ENCODE data around the gene POTEJ.
"Not testable (repeated sequence)": the region's sequence is repeated elsewhere in the genome, so short reads cannot be mapped to it uniquely, and the experiment has no call there.

The POTEJ gene

DNA sequence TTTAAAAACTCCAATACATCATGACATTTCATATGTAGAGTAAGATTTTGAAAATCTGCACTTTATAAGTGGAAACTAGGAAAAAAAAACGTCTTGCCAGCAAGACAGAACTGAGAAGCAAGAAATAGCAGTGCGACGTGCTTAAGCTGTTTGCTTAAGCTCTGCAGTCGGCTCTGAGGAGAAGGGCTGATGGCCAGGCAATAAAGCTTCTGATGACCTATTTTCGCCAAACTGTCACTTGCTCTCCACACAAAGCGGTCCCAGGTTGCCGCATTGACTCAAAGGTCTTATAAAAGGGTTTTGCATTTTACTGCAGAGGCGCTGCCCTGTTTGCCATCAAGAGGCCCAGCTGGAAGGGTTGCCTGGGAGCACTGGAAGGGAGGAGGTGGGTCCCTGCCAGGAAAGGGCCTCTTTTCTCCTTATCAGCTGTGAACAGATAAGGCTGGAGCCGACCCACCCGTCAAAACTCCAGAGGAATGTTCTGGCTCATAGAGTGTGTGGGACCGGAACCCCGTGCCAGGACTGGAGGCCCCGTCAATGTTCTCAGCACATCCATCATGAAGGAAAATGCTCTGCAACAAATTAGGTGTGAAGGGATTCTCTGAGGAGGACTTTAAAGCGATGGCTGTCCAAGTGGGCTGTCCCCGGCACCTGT is 9.5 kb upstream of the POTEJ start:
- DNase-seq (ENCODE audit: low spot score): not testable (repeated sequence)

DNA sequence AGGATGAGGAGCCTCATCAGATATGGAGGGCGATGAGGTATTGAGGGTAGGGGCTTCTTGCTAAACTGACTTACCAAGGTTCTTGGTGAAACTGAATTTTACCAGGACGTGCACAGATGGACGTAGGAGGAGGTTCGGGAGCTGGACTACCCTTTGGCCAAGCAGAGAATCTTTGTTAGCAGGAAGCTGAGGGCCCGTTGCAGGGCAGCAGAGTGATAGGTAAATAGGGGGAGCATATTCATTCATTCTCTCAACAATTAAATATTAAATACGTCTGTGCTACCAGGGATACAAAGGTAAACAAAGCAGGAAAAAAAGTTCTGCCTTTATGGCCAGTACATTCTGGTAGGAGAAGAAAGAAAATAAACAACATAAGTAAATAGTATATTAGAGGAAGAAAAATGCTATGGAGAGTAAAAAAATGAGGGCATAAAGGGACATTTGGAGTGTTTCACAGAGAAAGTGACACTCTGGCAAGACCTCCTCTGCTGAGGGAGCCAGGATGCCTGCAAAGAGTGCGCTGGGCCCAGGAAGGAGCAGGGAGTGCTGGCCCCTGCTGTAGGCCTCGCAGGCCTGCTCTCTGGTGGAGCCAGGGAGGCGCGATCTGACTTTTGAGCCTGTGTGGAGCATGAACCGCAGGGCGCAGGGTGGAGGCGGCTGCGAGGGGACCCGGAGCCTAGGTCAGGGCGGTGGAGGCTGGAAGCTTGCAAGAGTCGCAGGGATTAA is 2.8 kb upstream of the POTEJ start:
- not testable (repeated sequence) for DNase-seq (ENCODE audit: low spot score)

DNA sequence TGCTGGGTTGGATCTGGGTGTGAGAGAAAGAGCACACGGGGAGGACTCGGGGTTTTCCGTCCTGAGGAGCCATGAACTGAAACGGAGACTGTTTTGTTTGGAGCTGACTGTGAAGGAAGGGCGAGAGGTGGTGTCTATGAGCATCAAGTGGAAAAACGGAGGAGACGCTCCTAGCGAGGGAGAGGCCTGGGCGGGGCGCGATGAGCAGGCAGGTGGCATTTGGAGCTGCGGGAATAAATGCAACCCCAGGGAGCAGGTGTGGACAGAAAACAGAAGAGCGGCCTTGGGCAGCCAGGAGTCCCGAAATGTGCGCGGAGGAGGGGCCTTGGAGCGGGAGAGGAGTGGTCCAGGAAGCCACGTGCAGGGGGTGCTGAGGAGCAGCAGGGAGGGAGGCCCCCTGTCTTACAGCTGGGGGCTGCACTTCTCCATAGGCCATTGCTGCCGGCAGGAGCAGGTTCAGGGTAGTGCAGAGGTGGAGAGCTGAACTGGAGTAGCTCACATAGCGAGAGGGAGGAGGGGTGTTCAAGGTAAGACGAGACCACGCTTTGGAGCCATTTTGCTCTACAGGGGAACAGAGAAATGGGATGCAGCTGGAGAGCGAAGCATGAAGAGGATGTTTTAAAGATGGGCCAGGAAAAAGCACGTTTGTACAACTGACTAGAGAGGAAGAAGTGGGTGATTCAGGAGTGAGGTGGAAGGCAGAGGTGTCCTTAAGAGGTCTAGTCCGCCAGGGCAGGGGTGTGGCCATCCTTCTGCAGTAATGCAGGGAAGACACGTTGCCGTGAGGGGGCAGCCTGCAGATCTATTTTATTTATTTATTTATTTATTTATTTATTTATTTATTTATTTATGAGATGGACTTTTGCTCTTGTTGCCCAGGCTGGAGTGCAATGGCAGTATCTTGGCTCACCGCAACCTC is 2.0 kb upstream of the POTEJ start:
- not testable (repeated sequence) for DNase-seq (ENCODE audit: low spot score)

DNA sequence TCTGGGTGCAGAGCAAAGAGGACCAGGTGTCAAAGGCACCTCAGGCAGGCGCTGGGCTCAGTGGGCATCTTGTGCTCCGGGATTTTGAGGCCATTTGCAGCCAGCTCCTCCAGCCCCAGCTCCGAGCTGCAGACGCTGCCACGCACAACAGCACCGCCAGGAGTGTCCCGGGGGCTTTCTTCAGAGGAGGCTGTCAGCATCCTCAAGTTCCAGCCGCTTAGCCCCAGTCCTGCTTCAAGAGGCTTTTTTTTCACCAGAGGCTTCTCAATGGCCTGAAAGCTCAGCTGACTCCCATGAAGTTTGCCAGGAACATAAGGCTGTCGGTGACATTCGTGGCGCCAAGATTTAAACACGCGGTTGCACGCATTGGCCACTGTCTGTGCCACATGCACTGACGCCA is 754 bp upstream of the POTEJ start:
- not testable (repeated sequence) for DNase-seq (ENCODE audit: low spot score)

DNA sequence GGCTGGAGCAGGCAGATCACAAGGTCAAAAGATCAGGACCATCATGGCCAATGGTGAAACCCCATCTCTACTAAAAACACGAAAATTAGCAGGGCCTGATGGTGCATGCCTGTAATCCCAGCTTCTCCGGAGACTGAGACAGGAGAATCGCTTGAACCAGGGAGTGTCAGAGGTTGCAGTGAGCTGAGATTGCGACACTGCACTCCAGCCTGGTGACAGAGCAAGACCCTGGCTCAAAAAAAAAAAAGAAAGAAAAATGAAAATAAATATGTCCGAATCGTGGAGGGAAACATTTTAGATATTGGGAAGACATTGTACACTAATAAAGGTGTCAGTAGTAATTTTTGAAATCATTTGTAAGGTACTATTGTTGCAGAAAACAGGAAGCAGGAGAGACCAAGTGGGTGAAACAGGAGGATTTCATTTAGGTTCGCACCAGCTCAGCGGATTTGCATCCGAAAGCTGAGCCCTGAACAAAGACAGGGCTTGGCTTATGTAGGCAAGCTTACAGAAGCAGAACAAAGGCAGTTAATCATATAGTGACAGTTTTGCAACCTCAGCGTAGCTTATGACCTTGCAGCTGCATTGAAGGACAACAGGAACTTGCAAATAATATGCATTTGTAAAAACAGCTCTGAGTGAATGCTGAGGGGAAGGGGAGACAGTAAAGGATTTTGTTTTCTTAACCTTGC is 17.7 kb downstream of the POTEJ start:
- DNase-seq (ENCODE audit: low spot score): peak; percentile 1

DNA sequence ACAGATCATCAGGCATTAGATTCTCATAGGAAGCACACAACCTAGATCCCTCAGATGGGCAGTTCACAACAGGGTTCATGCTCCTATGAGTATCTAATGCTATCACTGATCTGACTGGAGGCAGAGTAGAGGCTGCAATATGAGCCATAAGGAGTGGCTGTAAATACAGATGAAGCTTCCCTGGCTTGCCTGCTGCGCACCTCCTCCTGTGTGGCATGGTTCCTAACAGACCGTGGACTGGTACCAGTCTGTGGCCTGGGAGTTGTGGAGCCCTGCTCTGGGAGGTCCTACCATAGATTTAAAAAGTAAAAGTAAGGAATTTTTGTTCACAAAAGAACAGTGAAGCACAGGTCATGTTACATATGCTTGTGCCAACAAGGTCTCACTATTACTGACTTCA is 27.7 kb downstream of the POTEJ start:
- DNase-seq (ENCODE audit: low spot score): not testable (repeated sequence)

DNA sequence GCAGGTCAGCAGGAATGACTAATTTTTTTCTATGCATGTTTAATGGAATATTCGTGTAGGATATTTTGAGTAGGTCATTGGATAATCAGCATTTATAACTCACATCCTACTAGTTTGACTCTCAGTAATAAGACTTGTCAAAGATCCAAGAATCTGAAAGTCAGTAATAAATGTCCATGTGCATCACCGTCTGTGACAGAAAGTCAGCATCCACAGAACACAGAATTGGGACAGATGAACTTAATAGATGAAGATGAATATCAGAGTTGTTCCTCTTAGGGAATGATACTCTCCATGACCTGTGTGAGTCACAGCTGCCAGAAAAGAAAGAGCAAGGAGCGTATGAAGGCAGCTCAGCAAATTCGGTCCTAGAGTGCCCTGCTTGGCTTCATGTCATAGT is 30.4 kb downstream of the POTEJ start:
- peak; percentile 1 for DNase-seq (ENCODE audit: low spot score)

DNA sequence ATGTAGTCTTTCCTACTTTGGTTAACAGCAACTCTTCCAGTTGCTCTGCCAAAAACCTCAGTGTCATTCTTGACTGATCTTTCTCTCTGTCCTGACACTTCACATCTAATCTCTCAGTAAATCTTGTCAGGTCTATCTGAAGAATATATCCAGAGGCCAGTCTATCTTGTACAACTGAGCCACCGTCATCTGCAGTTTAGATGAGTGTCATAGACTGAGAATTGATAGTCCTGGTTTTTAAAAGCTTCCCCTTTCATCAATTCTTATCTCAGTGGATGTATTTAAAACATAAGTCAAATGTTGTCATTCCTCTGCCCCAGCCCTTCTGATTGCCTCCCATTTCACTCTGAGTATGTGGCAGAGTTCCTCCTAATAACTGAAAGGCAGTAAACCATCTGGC is 38.0 kb downstream of the POTEJ start:
- not testable (repeated sequence) for DNase-seq (ENCODE audit: low spot score)

DNA sequence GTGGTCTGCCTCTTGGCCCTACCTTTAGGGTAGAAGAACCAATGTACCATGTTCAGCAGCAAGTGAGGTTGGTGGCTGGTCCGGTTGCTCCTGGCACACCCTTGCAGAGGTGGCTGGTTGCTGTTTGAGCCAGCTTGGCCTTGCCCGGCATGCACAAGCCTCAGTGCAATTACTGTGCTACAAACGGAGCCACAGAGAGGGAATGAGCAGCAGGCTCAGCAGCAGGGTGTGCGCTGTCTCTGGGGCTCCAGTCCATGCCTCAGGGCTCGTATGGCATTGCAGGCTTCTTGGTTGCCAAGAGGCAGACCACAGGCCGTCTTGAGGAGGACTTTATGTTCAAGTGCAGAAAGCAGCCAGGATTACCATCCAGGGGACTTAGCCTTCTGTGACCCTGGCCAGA is 53.3 kb downstream of the POTEJ start:
- DNase-seq (ENCODE audit: low spot score): not testable (repeated sequence)

DNA sequence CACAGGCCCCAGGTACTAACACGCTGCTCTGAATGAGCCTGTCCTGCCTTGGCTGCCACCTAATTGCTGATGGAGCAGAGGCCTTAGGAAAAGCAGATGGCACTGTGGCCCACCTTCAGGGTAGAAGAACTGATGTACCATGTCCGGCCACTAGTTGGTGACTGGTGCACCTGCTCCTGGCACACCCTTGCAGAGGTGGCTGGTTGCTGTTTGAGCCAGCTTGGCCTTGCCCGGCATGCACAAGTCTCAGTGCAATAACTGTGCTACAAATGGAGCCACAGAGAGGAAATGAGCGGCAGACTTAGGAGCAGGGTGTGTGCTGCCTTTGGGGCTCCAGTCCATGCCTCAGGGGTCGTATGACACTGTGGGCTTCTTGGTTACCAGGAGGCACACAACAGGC is 54.4 kb downstream of the POTEJ start:
- DNase-seq (ENCODE audit: low spot score): not testable (repeated sequence)

DNA sequence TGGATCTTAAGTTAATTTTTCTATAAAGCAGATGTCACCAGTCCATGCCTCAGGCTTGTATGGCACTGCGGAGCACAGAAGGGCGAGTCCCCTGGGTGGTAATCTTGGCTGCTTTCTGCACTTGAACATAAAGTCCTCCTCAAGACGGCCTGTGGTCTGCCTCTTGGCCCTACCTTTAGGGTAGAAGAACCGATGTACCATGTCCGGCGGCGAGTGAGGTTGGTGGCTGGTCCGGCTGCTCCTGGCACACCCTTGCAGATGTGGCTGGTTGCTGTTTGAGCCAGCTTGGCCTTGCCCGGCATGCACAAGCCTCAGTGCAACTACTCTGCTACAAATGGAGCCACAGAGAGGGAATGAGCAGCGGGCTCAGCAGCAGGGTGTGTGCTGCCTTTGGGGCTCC is 56.3 kb downstream of the POTEJ start:
- DNase-seq (ENCODE audit: low spot score): not testable (repeated sequence)

DNA sequence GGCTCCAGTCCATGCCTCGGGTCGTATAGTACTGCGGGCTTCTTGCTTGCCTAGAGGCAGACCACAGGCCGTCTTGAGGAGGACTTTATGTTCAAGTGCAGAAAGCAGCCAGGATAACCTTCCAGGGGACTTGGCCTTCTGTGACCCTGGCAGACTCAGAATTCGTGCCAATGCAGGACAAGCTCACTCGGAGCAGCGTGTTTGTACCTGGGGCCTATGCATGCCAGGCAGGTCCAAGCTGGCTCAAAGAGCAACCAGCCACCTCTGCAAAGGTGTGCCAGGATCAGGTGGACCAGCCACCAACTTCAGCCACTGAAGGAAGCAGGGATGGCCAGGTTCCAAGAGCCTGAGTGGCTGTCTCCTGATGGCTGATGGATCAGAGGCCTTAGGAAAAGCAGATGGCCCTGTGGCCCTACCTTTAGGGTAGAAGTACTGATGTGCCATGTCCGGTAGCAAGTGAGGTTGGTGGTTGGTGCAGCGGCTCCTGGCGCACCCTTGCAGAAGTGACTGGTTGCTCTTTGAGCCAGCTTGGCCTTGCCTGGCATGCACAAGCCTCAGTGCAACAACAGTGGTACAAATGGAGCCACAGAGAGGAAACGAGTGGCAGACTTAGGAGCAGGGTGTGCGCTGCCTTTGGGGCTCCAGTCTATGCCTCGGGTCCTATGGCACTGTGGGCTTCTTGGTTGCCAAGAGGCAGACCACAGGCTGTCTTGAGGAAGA is 58.9 kb downstream of the POTEJ start:
- not testable (repeated sequence) for DNase-seq (ENCODE audit: low spot score)

DNA sequence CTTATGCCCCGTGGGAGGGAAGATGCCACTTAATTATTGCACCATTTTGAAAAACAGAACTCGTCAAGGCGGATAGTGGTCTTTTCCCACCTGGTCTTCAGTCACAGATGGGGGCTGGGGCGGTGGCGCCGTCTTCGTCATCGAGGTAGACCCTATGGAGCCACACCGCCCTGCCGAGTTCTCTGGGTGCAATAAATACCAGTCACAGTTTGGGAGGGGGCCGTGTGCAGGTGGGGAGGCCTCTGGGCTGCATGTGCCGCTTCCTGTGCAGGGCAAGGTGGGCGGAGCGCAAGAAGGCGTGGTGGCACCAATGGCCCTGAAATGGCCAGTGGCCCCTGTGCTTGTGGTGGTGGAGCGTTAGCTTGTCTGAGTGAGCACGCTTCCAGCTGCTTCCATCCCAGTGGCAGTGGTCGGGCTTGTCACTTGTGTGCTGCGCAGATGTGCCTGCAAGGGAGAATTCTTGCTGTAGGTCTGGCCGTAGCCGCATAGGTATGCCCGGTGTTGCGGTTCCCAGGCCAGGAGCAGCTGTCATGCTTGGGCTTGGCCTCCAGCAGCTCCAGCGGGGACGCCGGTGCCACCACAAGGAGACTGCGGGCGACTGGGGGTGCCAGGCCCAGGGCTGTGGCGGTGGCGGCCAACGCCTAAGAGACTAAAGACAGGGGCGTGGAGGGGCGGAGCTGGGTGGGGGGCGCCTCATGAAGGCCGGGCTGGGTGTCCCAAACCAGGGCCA is 81.0 kb downstream of the POTEJ start:
- DNase-seq (ENCODE audit: low spot score): not testable (repeated sequence)

DNA sequence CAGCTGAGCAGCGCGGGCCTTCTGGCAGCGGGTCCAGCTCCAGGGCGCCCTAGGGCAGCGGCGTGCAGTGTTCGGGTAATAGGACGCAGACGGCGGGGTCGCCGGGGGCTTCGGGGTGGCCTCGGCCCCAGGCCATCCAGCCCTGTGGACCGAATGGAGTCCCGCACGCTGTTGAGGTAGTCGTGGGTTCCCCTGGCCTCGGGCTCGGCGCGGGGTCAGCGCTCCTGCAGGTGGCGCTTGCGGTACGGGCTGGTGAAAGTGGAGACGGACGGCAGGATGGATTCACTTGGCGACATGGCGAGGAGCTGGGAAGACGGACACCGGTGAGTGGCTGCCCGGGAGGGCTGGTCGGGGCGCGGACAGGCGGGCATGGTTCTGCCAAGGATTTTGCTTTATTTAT is 82.2 kb downstream of the POTEJ start:
- DNase-seq (ENCODE audit: low spot score): not testable (repeated sequence)

DNA sequence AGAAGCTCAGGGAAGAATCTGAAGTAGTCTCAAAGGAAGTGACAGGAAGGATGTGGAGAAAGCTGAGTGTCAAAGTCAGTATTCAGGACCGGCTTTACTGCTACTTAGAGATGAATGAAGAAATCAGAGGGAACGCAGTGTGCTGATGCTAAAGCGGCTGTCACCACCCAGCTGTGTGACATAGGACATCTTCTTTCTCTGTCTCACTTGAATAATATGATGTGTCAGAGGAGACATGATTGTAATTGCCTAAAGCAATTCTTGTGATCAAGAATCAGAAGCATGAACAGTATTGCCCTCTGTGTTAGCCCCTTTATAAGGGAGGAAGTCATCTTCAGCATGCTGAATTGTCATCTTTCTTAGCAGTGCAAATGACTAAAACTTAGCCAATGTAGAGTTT is 92.0 kb downstream of the POTEJ start:
- not testable (repeated sequence) for DNase-seq (ENCODE audit: low spot score)

All from hematopoietic multipotent progenitor cell treated with erythropoietin and hydrocortisone succinate and interleukin-3 and kit ligand, for 17 days (in vitro differentiated cells).